PFSK-1 (cell line): Measurements from ENCODE around the gene SRMS.

ENCODE experiments used
- POLR2AphosphoS5 ChIP-seq: IDR thresholded peaks from 2 replicates; pipeline ENCODE4 v1.6.1; 2012; ENCODE audit warnings: low read depth, mild to moderate bottlenecking, control low read depth, low read length, moderate library complexity
- SIN3A ChIP-seq: IDR thresholded peaks from 2 replicates; pipeline ENCODE4 v1.6.1; 2012; ENCODE audit warnings: mild to moderate bottlenecking, low read length, moderate library complexity, borderline replicate concordance; ENCODE audit not compliant: insufficient read depth

GRCh38 chr20:63568986-63569949 is 21.7 kb upstream of the SRMS start:
- TF ChIP-seq SIN3A (no peak), POLR2AphosphoS5 (no peak)
